Heart left ventricle (tissue), 13 donors: ENCODE measurements around the gene C20orf204.

Experiments used
- CTCF ChIP-seq, 12 donors: fragments of 200-600 bp; sonication (generic) in 4 of 12; IDR thresholded peaks; one replicate each; pipeline versions ENCODE4 v1.5.0 to v1.8.0; 2018 to 2022; ENCODE audit warnings: antibody characterized with exemption in 12 of 12, mild to moderate bottlenecking in 5 of 12
- POLR2A ChIP-seq, 2 donors: fragments of 450-650 bp; IDR thresholded peaks; one replicate each; pipeline ENCODE4 v1.6.1; 2017; ENCODE audit warnings: antibody characterized with exemption in 2 of 2, mild to moderate bottlenecking in 2 of 2, moderate library complexity in 2 of 2
- donor health status: ischemic (EF 13 %, LVEDD 7.1; RV severe dilation, severe dysfunction).
- donor health status: DM: no; HTN: yes; CAD: no.
- donor health status: DM: no; HTN: no; CAD: no.
- donor health status: ischemic (EF 25% LVEDD 6.9; RV normal size, moderate dysfunction).
- donor health status: ischemic (EF 25% LVEDD 5.7; RV mildly dilated, moderate dysfunction).
- donor health status: ischemic (EF 35%, LVEDD 5.7; RV mildly dilated, moderate dysfunction).
- donor health status: nonischemic (EF 11% LVEDD 7.7; RV severe dilation, severe dysfunction).
- donor health status: DM: yes; HTN: yes; CAD: no.
- donor health status: PGD.
- donor health status: ischemic (EF 29% LVEDD 5.4; RV normal size, mild dysfunction).
- donor health status: nonischemic (EF 23%, LVEDD 6.1; RV moderate dilation, normal function).

GRCh38 chr20:64024141-64024990, 11.6 kb upstream of the C20orf204 start:
- TF ChIP-seq CTCF (IDR thresholded peaks at IDR 0.05), result no peak
- TF ChIP-seq POLR2A (IDR thresholded peaks at IDR 0.05), result no peak
